GM18907 (cell line): ENCODE measurements around the gene ATP2C2.

Experiments used
- ATAC-seq: cut with Tn5 transposase; IDR thresholded peaks from one replicate; pipeline ENCODE4 v1.9.1; 2021; ENCODE audit warnings: mild to moderate bottlenecking, moderate library complexity; ENCODE audit not compliant: unreplicated experiment

ATP2C2 gene

DNA sequence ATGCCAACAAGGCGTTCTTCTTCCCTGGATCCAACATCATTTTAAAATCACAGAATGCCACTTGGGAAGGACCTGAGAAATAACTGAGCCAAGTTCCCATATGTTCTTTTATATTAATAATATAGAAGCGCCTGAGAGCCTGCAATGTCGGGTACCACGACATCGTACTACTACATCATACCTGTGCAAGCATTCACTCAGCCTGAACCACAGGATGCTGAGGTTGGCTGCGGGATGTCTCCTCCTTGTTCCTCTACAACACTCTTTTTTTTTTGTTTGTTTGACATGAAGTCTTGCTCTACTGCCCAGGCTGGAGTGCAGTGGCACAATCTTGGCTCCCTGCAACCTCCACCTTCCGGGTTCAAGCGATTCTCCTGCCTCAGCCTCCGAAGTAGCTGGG lies 2.1 kb upstream of the ATP2C2 start:
- ATAC-seq = no peak

DNA sequence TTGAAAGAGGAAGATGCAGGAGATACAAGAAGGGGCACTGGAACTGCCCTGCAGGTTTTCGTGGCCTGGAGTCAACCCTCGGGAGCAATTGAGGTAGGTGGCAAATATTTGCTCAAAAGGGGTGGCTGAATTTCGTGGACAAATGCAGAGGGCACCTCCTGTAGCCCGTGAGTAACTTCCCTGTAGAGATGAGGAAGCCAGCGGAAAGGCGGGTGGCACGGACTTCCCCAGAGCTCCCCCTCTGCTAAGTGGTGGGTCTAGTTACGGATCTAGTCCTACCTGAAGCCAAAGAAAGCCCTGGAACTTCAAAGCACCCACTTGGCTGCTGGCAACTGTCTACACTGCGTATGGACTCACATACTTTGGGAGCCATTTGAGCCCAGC lies 1.0 kb upstream of the ATP2C2 start:
- no peak for ATAC-seq

DNA sequence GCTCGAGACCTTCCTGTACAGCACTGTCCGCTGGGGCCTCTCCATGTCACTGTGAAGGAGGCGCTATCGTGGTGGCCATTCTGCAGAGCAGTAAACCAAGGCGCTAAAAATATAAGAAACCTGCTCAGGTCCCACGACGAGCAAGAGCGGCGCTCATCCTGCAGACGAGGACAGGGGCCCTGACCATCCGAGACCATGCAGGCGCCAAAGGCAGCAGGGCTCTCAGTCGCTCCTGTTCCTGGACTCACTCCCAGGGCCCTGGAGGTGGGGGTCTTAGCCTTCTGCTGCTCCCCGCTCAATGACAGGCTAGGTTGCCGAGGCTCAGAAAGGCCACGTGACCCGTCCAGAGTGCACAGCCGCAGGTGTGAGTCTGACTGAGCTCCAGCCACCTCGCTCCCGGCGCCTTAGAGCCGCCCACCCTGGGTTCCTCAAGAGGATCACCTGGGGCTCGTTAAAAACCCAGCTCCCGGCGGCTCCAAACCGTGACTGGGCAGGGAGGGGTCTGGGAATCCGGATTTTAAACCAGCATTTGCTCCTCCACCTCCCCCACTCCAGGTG lies 509 bp upstream of the ATP2C2 start:
- ATAC-seq = no peak

DNA sequence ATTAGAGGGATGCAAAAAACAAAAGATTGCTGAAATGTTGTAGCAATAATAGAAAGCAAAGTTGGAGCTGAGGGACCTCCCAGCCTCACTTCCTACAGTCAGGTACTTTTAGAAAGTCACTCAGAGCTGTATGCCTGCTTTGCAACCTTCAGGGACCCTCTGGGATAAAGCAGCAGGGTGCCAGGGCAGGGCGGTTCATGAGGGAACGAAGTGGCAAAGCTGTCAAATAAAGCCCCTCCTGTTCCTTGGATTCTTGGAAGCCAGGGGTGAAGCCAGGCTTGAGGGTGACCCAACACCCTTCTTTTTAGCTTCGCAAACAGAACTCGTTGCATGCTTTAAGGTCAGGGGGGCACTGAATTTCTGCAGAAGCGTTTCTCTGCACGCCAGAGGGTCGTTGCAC lies 767 bp downstream of the ATP2C2 start:
- no peak for ATAC-seq

DNA sequence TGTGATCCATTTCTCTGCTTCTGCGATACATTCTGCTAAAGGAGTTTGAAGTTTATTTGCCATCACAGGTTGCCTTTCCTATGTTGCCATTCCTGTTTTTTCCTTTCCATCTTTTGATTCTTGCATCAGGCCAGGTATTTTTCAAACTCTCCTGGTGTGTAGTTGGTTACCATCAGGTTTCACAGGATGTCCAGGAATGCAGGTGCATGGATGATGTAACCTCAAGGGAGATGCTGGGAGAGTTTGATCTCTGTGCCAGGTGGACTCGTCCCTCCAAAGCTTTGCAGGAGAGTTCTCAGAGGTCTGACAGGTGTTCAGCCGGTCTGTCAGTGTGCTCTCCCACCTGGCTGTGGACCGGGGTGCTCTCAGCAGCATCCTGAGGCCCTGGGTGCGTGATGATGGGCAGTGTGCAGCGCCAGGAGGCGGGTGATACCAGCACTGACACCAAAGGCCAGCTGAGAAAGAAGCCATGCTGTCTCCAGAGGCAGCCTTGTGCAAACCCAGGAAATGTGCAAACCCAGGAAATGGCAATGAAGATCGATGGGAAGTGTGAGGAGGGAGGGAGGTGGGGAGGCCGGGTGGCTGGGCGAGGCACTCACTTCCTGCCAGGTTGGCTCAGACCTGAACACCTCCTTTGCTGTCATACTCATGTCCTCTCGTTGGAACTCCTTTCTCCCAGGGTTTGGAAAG lies 1.7 kb downstream of the ATP2C2 start:
- no peak for ATAC-seq

DNA sequence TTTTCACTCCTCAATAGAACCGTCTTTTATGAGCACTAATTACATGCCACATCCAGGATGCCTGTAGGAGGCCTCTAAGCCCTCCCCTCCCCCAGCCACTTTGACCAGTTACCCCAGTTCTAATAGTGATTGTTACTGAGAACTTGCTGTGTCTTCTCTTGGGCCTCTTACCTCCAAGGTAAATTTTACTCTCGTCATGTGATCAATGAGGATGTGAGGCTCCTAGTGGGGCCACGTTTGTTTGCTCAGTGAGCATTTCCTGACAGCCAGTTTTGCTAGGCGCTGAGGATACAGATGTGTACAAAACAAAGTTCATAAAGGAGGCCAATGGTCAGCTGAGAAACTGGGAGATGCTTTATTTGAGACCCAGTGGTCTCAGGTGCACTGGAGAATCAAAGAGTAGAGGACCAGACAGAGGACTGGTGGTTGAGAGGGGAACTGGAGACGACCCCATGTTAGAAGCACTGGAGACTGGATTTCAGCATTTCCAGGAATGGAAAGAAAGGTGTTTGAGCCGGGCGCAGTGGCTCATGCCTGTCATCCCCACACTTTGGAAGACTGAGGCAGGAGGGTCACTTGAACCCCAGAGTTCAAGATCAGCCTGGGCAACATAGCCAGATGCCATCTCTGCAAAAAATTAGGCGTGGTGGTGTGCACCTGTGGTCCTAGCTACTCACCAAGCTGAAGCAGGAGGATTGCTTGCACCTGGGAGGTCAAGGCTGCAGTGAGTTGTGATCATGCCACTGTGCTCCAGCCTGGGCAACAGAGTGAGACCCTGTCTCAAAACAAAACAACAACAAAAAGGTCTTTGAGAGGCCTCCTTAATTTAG lies 2.6 kb downstream of the ATP2C2 start:
- ATAC-seq = no peak

DNA sequence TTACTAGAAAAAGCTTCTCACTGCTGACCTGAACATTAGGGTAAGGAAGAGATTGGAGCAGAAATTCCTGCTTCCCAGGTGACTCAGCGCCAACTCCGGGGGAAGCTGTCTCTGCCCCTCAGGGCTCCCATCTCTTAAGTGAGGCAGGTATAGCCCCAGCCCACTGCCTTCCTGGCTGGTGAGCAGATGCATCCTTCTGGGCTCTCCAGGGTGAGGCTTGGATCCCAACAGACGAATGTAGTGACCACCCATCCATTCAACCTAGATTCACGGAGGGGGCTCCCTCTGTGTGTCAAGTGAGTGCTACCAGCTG lies 3.2 kb downstream of the ATP2C2 start:
- ATAC-seq = no peak

DNA sequence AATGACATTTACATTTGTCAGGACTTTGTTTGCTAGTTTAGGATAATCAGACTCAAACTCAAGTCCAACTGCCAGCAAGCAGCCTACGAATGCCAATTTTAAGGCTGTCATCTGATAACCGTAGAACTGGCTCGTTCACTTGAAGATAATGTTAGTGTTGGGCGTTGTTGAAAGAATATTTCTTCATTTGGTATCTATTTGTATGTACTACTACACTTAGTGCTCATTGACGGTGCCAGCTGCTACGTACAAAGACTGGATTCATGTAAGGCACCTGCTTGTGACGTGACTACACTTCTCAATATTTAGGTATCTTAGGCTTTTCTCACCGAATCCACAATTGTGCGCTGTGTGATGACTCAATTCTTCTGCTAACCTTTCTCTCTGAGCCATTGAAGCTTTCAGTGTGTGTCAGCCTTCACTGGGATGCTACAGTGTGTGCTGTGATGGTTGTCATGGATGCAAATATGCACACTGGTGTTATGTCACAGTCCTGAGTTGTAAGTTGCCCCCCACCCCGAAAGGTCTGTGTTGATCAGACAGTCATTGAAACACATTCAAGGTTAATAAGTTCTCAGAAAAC lies 5.7 kb downstream of the ATP2C2 start:
- ATAC-seq = no peak

DNA sequence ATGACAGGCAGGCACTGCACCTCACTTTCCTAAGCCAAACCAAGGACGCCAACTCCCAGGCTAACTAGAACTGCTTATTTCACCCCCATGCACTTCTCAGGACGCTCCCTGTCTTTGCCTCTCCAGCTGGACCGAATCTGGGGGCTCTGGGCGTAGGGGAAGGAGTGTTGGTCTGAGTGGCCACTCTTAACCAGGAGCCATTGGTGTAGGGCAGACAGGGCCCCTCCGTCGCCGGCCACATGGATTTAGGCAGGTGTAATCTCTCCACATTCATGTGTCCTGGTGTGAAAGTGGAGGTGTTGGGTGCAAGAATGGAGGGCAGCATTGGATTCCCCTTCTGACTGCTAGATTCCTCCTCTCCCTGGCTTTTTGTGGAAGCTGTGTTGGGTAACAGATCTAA lies 9.8 kb downstream of the ATP2C2 start:
- no peak for ATAC-seq

DNA sequence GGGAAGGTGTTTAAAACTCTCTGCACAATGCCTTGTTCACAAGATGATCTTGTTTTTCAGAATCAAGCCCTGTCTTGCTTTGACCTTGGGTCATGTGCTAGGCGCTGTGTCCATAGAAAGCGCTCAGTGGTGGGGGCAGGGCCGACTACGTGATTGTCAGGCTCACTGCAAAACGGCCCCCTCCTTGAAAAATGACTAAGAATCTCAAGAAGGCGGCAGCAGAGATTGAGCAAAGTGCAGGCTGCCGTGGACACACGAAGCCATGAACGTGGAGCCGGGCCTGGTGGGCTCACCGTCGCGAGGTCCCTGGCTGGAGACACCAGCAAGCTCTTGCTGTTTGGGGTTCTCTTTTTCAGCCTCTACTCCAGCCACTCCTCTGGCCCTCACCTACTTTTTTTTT lies 10.2 kb downstream of the ATP2C2 start:
- no peak for ATAC-seq

DNA sequence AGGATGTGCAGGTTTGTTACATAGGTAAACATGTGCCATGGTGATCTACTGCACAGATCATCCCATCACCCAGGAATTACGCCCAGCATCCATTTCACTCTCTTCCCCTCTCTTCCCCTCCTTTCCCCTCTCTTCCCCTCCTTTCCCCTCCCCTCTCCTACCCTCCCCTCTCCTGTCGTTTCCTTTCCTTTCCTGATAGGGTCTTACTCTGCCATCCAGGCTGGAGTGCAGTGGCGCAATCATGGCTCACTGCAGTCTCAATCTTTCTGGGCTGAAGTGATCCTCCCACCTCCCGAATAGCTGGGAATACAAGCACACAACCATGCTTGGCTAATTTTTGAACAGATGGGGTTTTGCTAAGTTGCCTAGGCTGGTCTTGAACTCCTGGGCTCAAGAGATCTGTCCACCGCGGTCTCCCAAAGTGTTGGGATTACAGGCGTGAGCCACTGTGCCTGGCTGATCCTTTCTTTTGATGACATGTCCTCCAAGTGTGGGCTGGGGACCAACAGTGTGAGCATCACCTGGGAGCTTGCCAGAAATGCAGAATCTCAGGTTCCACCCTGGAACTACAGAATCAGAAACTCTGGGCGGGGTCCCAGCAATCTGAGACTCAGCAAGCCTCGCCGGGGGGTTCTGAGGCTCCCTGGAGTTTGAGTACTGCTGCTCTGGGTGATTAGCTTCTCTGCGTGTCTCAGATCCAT lies 10.8 kb downstream of the ATP2C2 start:
- ATAC-seq = no peak

DNA sequence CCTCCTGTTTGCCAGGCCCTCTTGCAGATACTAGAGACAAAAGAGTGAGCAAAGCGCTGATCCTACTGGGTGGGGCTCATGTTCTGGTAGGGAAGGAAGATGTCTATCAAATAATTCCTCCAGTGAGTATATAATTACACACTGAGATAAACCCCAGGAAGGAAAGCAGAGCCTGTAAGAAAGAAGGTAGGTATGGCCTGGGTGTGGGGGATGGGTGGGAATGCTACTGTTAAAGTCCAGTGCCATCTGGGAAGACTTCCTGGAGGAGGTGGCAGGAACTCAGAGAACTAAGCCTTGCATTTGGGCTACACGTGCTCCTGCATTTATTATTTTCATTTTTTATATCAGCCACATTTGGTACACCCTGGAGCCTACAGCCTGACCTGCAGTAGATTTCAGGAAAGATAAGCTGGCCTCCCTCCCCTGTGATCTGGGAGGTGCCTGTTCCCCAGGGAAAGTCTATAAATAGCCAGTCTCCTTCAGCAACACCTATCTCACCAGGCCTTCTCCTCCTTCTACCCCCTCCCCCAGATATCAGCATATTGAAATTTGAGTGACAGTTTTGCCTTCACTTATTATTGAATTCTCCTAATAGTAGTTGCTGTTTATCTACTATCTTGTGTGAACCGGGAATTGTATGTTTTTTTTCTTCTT lies 11.5 kb downstream of the ATP2C2 start:
- no peak for ATAC-seq

DNA sequence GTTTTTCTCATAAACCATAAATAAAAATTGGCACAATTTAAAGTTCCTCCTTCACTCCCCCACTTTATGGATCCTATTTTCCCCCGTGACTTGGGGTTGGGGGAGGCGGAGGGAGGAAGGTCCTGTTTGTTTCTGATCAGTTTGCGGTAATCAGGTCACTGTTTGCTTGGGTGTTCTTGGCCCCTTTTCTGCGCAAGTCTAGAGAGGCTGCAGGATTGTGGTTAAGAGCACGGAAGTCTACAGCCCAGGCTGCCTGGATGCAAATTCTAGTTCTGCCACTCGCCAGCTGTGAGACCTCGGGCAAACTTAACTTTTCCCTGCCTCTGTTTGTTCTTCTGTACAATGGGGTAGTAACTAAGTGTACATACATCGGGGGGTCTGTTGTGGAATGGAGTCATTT lies 12.1 kb downstream of the ATP2C2 start:
- no peak for ATAC-seq

DNA sequence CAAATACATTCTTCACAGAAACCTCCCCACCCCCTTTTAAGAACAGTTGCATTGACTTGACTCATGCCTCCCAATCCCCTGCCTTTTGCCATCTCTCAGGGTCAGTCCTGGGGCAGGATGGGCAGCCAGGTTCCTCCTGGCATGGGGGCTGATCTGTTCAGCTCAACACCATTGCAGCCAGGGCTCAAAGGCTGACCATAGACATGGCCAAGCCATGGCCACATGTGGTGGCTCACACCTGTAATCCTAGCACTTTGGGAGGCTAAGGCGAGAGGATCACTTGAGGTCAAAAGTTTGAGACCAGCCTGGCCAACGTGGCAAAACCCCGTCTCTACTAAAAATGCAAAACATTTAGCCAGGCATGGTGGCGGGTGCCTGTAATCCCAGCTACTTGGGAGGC lies 14.1 kb downstream of the ATP2C2 start:
- no peak for ATAC-seq

DNA sequence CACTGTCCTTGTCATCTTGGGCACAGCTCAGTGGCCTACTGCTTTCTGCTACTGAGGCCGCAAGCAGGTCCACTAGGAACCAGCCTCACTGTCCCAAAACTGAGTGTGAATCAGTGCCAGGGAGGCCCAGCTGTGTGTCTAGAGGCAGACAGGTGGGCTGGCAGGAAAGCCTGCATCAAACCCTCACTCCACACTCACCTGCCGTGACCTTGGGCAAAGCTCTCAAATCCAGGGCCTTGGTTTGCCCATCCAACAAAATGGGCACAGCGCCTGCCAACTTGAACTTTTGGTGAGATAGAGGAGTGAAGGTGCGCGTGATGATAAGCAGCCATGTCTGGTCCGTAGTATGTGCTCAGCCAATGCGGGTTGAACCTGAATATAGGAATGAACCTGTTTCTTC lies 14.8 kb downstream of the ATP2C2 start:
- no peak for ATAC-seq

DNA sequence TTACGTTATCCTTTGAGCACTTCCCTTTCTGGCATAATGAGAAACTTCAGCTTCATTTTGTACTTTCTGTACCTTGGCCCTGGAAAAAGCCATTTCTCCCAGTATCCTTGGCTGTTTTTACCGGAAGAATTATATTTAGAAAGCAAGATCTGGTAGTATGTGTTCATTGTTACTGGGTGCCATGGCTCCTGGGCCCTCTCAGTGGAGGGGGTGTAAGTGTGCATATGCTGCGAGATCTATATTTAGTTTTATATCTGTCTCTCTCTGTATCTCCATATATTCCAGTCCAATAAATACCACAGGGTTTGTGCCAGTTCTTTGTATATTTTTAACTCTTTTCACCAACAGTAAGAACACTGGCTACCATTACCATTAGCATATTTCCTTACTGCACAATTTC lies 17.7 kb downstream of the ATP2C2 start:
- ATAC-seq = no peak

DNA sequence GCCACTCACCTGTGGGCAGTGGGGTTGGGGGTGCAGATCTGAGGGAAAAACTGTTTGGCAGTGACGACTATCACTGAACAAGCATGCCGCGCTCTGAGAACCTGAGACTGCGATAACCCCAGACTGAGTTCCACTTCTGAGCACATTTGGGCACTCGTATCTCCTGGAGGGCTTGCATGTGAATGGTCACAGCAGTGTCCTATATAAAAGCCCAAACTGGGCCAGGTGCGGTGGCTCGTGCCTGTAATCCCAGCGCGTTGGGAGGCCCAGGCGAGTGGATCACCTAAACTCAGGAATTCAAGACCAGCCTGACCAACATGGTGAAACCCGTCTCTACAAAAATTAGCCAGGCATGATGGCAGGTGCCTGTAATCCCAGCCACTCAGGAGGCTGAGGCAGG lies 18.7 kb downstream of the ATP2C2 start:
- no peak for ATAC-seq

DNA sequence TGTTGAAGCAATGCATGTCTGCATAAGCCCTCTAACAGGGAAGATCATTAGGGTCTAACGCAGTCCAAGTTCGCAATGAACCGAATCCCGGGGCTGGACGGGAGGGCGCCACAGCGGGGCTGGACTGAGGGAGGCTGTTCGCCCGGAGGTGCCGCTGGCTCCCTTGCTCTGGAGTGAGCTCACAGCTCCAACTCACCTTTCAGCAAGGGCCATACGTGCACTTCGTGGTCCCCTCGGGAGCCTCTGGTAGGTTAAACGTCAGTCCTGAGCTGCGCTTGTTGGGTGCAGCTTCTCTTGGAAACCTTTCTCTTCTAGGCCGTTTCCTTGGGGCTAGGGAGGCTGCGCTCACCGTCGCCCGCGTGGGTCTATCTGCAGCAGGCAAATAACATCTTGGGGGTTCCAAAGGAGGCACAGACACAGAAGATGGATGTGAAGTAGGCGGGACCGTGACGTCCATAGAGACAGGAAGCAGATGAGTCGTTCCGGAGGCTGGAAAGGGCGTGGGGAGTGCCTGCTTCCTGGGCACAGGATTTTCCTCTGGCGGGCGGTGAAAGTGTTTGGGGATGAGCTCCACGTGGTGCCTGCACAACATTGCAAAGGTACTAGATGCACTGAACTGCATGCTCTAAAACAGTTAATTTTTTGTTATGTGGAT lies 21.9 kb downstream of the ATP2C2 start:
- no peak for ATAC-seq

DNA sequence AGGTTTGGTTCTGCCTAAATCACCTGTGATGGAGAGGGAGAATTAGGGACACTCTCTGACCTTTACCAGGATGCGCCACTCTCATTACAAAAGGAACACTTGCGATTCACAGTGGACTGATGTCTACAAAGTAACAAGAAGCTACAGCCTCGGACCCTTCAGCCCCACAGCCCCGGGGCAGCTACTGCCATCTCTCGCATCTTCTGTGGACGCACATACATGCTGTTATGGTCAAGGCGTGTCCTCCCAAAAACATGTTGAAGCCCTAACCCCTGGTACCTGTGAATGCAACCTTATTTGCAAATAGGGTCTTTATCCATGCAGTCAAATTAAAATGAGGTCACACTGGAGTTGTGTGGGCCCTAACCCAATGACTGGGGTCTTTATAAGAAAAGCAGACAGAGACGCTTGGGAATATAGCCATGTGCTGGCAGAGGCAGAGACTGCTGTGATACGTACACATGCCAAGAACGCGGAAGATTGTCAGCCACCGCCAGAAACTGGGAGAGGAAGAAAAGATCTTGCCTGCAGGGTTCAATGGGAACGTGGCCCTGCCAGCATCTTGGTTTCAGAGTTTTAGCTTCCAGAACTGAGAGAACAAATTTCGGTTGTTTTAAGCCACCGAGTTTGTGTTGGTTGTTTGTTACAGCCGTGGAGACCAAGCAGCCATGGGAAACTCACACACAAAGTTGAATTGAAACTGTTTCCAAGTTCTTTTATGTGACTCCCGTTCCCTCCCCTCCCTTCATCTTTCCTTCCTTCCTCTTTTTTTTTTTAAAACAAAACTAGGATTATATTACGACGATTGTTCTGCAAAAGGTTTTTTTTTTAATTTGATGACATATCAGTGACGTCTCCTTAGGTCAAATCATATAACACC lies 23.1 kb downstream of the ATP2C2 start:
- no peak for ATAC-seq

DNA sequence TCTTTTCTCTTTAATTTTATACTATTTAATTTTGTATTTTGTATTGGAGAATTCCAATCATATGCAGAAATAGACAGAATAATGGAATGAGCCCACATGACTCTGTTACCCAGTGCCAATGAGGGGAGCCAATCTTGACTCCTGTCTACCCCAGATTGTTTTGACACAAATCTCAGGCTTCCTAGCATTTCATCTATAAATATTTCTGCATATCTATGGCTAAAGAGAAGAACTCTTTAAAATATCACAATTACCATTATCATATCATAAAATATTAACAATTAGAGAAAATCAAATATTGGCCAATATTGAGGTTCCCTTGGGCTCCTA lies 23.7 kb downstream of the ATP2C2 start:
- ATAC-seq = no peak
